ENCODE data around the gene TTI1. TPM values are rescaled to one million over a fixed set of nuclear protein-coding genes. Genes with fewer than 3 reads are reported as not detected.

Gene TTI1
- total and polyA plus RNA-seq, 2 experiments from 2014 or later: 17.8 to 56.4 TPM

- peaks cover 10% of the 10 kb centered on the region for H4K20me1 ChIP-seq (replicated peaks; ENCODE audit: insufficient read depth)
Measured at GRCh38 chr20:38055294-38055693, 22.0 kb upstream of the TTI1 start.

GRCh38 chr20:38054647-38055046, 21.4 kb upstream of the TTI1 start:
- no peak for ATAC-seq
- TF ChIP-seq EZH2 (IDR thresholded peaks at IDR 0.05; ENCODE audit: low read depth, unreplicated experiment): no peak

More at GRCh38 chr20:38055294-38055693, 22.0 kb upstream of the TTI1 start:
- Mint-ChIP-seq H3K27me3 (ENCODE audit: insufficient read depth, low read depth, poor library complexity) (no peaks in the 10 kb centered on the region), H3K27ac (no peak overlapping the region), H3K36me3 (ENCODE audit: low read depth) (peaks cover 25% of the 10 kb centered on the region), H3K9me3 (no peaks in the 10 kb centered on the region), H3K4me3 (no peak overlapping the region), H3K4me1 (peaks cover 2% of the 10 kb centered on the region; the same call in 2 of the 3 replicates)
- no peak overlapping the region for H3K4me3 ChIP-seq
- peaks cover 61% of the 10 kb centered on the region for H3K79me2 ChIP-seq (replicated peaks; ENCODE audit: insufficient read depth)
- H3F3A ChIP-seq (replicated peaks; ENCODE audit: low read depth): no peaks in the 10 kb centered on the region
- no peak for TF ChIP-seq ETS1 (IDR thresholded peaks at IDR 0.05)
- TF ChIP-seq REST (IDR thresholded peaks at IDR 0.05; ENCODE audit: unreplicated experiment): no peak
- no peak for TF ChIP-seq EZH2 (IDR thresholded peaks at IDR 0.05; ENCODE audit: low read depth, unreplicated experiment)
- no peak for TF ChIP-seq ZNF331 (CRISPR knock-in tag; IDR thresholded peaks at IDR 0.05; ENCODE audit: low read depth)
- no peak for TF ChIP-seq NANOG (IDR thresholded peaks at IDR 0.05; ENCODE audit: borderline replicate concordance)
- TF ChIP-seq EZH2phosphoT487 (IDR thresholded peaks at IDR 0.05; ENCODE audit: unreplicated experiment): no peak
- TF ChIP-seq JUNB (IDR thresholded peaks at IDR 0.05; ENCODE audit: unreplicated experiment): no peak
- TF ChIP-seq STAT1 (IDR thresholded peaks at IDR 0.05; ENCODE audit: unreplicated experiment): no peak
- TF ChIP-seq ZNF114 (CRISPR knock-in tag; IDR thresholded peaks at IDR 0.05): no peak
- no peak for TF ChIP-seq CREB1 (CRISPR knock-in tag; IDR thresholded peaks at IDR 0.05; ENCODE audit: low read depth)
- H3K36me3 ChIP-seq (ENCODE audit: insufficient read depth): peaks cover 25% of the 10 kb centered on the region
- no peaks in the 10 kb centered on the region for H3K27me3 ChIP-seq (ENCODE audit: insufficient read depth)
- H3K4me2 ChIP-seq: no peak overlapping the region
- no peak for DNase-seq (ENCODE audit: low spot score)
- H3K9me2 ChIP-seq (ENCODE audit: insufficient read depth): no peaks in the 10 kb centered on the region
- H3K27ac ChIP-seq (ENCODE audit: low read depth): no peak overlapping the region
- no peaks in the 10 kb centered on the region for H3K4me1 ChIP-seq (ENCODE audit: insufficient read depth)
- no peak for ATAC-seq
- no peak overlapping the region for H2AFZ ChIP-seq

More at GRCh38 chr20:38054647-38055046, 21.4 kb upstream of the TTI1 start:
- Histone ChIP-seq H3K4me2 (no peak overlapping the region), H3K4me1 (ENCODE audit: insufficient read depth) (no peaks in the 10 kb centered on the region), H4K20me1 (replicated peaks; ENCODE audit: insufficient read depth) (peaks cover 14% of the 10 kb centered on the region), H3K4me3 (no peak overlapping the region), H3K36me3 (ENCODE audit: insufficient read depth) (peaks cover 24% of the 10 kb centered on the region), H3K9me2 (ENCODE audit: insufficient read depth) (no peaks in the 10 kb centered on the region), H3F3A (replicated peaks; ENCODE audit: low read depth) (no peaks in the 10 kb centered on the region), H2AFZ (no peak overlapping the region), H3K27ac (ENCODE audit: low read depth) (no peak overlapping the region), H3K27me3 (ENCODE audit: insufficient read depth) (no peaks in the 10 kb centered on the region), H3K79me2 (replicated peaks; ENCODE audit: insufficient read depth) (peaks cover 67% of the 10 kb centered on the region)
- Mint-ChIP-seq H3K4me1 (peaks cover 7% of the 10 kb centered on the region; the same call in 2 of the 3 replicates), H3K27me3 (ENCODE audit: insufficient read depth, low read depth, poor library complexity) (no peaks in the 10 kb centered on the region), H3K4me3 (no peak overlapping the region), H3K9me3 (no peaks in the 10 kb centered on the region), H3K36me3 (ENCODE audit: low read depth) (peaks cover 25% of the 10 kb centered on the region), H3K27ac (no peak overlapping the region)
- no peak for DNase-seq (ENCODE audit: low spot score)
